ENCODE measurements around the gene UGGT1.

The UGGT1 gene, protein sequence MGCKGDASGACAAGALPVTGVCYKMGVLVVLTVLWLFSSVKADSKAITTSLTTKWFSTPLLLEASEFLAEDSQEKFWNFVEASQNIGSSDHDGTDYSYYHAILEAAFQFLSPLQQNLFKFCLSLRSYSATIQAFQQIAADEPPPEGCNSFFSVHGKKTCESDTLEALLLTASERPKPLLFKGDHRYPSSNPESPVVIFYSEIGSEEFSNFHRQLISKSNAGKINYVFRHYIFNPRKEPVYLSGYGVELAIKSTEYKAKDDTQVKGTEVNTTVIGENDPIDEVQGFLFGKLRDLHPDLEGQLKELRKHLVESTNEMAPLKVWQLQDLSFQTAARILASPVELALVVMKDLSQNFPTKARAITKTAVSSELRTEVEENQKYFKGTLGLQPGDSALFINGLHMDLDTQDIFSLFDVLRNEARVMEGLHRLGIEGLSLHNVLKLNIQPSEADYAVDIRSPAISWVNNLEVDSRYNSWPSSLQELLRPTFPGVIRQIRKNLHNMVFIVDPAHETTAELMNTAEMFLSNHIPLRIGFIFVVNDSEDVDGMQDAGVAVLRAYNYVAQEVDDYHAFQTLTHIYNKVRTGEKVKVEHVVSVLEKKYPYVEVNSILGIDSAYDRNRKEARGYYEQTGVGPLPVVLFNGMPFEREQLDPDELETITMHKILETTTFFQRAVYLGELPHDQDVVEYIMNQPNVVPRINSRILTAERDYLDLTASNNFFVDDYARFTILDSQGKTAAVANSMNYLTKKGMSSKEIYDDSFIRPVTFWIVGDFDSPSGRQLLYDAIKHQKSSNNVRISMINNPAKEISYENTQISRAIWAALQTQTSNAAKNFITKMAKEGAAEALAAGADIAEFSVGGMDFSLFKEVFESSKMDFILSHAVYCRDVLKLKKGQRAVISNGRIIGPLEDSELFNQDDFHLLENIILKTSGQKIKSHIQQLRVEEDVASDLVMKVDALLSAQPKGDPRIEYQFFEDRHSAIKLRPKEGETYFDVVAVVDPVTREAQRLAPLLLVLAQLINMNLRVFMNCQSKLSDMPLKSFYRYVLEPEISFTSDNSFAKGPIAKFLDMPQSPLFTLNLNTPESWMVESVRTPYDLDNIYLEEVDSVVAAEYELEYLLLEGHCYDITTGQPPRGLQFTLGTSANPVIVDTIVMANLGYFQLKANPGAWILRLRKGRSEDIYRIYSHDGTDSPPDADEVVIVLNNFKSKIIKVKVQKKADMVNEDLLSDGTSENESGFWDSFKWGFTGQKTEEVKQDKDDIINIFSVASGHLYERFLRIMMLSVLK (N-terminal part only)

GRCh38 chr2:128090945-128091725 lies at the start of gene UGGT1:
Gene UGGT1, plus strand, starts transcription at chr2:128091200. Its CDS starts 158 bp downstream, at chr2:128091358.
- DNase-seq (ENCODE audit: low read depth in 3 of 3), result peak; percentile 82 to 92 (median 91)

DNA sequence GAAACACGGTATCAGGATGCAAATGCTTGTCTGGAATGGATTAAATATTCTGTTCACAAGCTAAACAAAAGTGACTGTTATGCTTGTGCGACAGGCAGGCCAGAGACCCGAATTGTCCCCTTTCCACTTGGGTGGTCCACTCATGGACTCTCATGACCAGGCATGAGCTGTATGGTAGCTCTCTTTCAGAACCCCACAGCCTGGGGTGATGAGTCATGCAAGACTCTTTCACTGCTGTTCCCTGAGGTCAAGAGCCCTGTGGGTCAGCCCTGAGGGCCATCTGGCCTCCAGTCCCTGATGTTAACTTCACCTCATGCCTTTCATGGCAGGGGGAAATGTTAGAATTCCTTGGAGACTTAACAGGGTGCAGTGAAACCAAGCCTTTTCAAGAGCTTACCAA lies 49.4 kb upstream of the UGGT1 start:
- DNase-seq (ENCODE audit: low read depth in 3 of 3), result no peak

GRCh38 chr2:128043041-128043440 lies 48.0 kb upstream of the UGGT1 start:
- no peak for DNase-seq (ENCODE audit: low read depth in 3 of 3)

- no peak for DNase-seq (ENCODE audit: low read depth in 3 of 3)
Observed at GRCh38 chr2:128053331-128053730, 37.7 kb upstream of the UGGT1 start.

DNA sequence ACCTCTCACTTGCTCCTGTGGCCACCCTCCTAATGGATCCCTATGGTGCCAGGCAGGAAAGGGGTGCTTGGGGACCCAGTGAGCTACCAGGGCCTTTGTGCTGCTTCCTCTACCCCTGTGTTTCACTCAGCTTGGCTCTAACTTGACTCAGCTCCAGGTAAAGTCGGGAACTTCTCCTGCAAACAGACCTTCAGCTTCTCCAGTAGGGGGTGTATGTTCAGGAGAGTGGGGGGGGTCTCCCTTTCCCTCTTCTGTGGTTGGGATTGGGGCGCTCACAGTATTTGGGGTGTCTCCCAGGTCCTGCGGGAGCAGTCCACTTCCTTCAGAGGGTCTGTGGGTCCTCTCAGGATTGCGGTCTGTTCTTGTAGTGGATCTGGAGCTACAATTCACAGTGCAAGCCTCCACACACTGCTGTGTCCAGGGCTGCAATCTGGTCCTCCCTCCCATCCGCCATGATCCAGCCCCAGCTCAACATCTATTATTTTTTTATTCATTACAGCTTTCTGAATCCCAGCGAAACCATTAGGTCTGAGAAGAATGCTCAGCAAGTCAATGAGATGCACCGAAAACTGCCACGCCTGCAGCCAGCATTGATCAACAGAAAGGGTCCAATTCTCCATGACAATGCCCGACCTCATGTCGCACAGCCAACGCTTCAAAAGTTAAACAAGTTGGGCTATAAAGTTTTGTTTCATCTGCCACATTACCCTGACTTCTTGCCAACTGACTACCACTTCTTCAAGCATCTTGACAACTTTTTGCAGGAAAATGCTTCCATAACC lies 36.7 kb upstream of the UGGT1 start:
- DNase-seq (ENCODE audit: low read depth in 3 of 3), result no peak

DNA sequence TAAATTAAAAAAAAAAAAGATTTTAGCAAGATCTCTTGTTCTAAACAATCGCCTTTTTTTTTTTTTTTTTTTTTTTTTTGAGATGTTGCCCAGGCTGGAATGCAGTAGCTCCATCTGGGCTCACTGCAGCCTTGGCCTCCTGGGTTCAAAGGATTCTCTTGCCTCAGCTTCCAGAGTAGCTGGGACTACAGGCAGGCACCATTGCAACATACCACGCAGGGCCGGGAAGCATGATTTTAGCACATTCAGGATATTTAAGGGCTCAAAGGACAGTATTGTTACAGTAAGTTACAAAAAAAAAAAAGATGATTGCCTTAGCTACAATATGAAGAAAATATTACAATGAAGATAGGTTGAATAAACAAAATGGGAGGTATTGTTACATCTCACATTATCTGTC lies 33.7 kb upstream of the UGGT1 start:
- DNase-seq (ENCODE audit: low read depth in 3 of 3), result no peak

DNA sequence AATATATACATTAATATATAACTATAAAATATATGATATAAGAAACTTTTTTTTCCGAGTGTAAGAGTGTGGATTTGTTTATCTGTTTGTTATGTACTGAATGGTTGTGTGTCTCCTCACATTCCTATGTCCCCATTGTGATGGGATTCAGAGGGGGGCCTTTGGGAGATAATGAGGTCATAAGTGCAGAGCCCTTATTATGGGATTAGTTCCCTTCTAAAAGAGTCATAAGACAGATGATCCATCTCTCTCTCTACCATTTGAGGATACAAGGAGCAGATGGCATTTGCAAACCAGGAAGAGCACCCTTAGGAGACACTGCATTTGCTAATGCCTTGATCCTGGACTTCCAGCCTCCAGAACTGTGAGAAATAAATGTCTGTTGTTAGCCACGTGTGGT lies 32.9 kb upstream of the UGGT1 start:
- DNase-seq (ENCODE audit: low read depth in 3 of 3), result no peak

GRCh38 chr2:128062571-128062970 lies 28.4 kb upstream of the UGGT1 start:
- no peak for DNase-seq (ENCODE audit: low read depth in 3 of 3)

- DNase-seq (ENCODE audit: low read depth in 3 of 3), result no peak
Observed at GRCh38 chr2:128064353-128064752, 26.6 kb upstream of the UGGT1 start.

- no peak for DNase-seq (ENCODE audit: low read depth in 3 of 3)
Observed at GRCh38 chr2:128069769-128070168, 21.2 kb upstream of the UGGT1 start.

DNA sequence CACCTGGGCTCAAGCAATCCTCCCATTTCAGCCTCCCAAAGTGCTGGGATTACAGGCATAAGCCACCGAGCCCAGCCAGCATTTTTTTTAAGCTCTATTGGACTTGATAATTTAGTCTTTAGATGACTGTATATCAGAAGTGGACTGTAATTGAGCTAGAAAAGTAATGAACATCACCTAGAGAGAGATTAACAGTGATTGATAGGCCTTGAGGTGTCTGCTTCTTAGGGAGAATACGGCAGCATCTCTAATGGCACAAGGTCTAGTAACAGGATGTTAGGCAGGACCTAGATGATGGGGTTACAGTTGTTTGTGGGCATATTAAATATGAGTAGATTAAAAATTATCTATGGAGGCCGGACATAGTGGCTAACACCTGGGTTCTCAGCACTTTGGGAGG lies 17.7 kb upstream of the UGGT1 start:
- DNase-seq (ENCODE audit: low read depth in 3 of 3), result no peak

GRCh38 chr2:128076461-128077106 lies 14.4 kb upstream of the UGGT1 start:
- DNase-seq (ENCODE audit: low read depth in 3 of 3), result no peak

GRCh38 chr2:128084757-128085156 lies 6.2 kb upstream of the UGGT1 start:
- DNase-seq (ENCODE audit: low read depth in 3 of 3), result no peak

DNA sequence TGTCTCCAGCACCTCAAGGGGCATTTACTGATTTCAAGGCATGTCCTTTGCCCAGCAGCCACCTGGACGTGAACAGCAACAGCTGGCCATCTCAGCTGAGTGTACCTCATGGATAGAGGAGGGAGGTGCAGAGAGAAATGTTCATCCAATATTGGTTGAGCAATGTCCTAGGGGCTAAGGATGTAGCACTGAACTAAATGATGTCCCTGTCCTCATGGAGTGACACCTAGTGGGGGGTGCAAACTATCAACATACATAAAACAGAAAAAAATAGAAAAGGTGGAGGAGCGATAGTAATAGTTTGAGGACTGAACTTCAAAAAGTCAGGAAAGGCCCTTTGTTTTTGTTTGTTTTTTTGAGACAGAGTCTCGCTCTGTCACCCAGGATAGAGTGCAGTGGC lies 4.8 kb upstream of the UGGT1 start:
- no peak for DNase-seq (ENCODE audit: low read depth in 3 of 3)

GRCh38 chr2:128090575-128090944 lies 440 bp upstream of the UGGT1 start:
- no peak for DNase-seq (ENCODE audit: low read depth in 3 of 3)

- no peak for DNase-seq (ENCODE audit: low read depth in 3 of 3)
Observed at GRCh38 chr2:128091726-128092080, 703 bp downstream of the UGGT1 start.

DNA sequence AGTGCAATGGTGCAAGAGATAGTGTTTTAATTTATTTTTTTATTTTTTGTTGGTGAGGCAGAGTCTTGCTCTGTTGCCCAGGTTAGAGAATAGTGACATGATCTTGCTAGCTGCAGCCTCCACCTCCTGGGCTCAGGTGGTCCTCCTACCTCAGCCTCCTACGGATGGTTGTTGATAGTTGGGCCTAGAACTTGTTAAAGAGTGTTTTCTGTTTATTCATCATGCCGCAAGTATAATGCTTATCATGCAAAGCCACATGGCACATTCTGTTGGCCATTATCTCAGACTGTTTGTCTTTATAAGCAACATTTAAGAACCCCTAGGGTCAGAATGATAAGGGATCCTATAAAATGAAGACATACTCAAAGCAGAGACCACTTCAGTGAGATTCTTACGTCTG lies 1.7 kb downstream of the UGGT1 start:
- no peak for DNase-seq (ENCODE audit: low read depth in 3 of 3)

GRCh38 chr2:128093762-128094161 lies 2.8 kb downstream of the UGGT1 start:
- DNase-seq (ENCODE audit: low read depth in 3 of 3), result no peak

- DNase-seq (ENCODE audit: low read depth in 3 of 3), result no peak
Observed at GRCh38 chr2:128095201-128095600, 4.2 kb downstream of the UGGT1 start.

- DNase-seq (ENCODE audit: low read depth in 3 of 3), result no peak
Observed at GRCh38 chr2:128103407-128103806, 12.4 kb downstream of the UGGT1 start.
